Liver (tissue), 3 donors: ENCODE data around the gene FZD1.

ENCODE experiments used
- EGR1 ChIP-seq, 2 donors: IDR thresholded peaks; 2 replicates each; pipeline ENCODE4 v1.6.1; 2016 to 2018; ENCODE audit warnings: antibody characterized with exemption in 2 of 2, low read depth in 2 of 2
- HNF4A ChIP-seq, 2 donors: conservative IDR thresholded peaks; 2 replicates each; pipeline ENCODE4 v1.6.1; 2016; ENCODE audit warnings: antibody characterized with exemption in 2 of 2, mild to moderate bottlenecking in 2 of 2
- JUND ChIP-seq, 2 donors: IDR thresholded peaks; 2 replicates each; pipeline ENCODE4 v1.6.1; 2016; ENCODE audit warnings: antibody characterized with exemption in 2 of 2
- RAD21 ChIP-seq, 2 donors: IDR thresholded peaks; 2 replicates each; pipeline ENCODE4 v1.6.1; 2016; ENCODE audit warnings: antibody characterized with exemption in 2 of 2, mild to moderate bottlenecking in 2 of 2
- SP1 ChIP-seq: IDR thresholded peaks from 2 replicates; pipeline ENCODE4 v1.6.1; 2018; ENCODE audit warnings: antibody characterized with exemption, mild to moderate bottlenecking
- YY1 ChIP-seq: IDR thresholded peaks from 2 replicates; pipeline ENCODE4 v1.6.1; 2016; ENCODE audit warnings: antibody characterized with exemption, mild to moderate bottlenecking
- TF ChIP-seq, protein P1 (sequence below): fragments of 150-350 bp; IDR thresholded peaks from 2 replicates; pipeline ENCODE4 v1.5.1; 2017; ENCODE audit warnings: improper control_type of control experiment, low read depth, low read length; ENCODE audit not compliant: missing input control
- TF ChIP-seq, protein P2 (sequence below): IDR thresholded peaks from 2 replicates; pipeline ENCODE4 v1.6.1; 2016; ENCODE audit warnings: antibody characterized with exemption
- TF ChIP-seq, protein P3 (sequence below): IDR thresholded peaks from 2 replicates; pipeline ENCODE4 v1.6.1; 2016; ENCODE audit warnings: antibody characterized with exemption, mild to moderate bottlenecking
- donor health status: healthy.
- donor health status: healthy.

DNA sequence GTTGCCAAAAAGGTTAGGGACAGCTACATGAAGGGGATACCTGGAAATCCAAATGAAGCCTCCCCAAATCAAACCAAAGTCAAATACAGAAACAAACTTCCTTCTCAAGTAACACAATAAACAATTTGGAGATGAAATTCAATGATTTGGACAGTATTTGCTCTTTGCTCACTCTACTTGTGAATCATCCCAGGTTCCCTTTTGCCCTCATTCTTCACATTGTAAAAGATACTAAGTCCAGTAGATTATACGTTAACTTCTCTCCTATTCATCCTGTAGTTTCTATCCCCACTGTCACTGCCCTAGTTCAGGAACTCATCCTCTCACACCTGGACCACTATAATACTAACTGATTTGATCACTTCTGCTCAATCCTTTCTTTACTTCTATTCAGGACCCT lies 28.3 kb downstream of the FZD1 start:
- TF ChIP-seq, protein P1, sequence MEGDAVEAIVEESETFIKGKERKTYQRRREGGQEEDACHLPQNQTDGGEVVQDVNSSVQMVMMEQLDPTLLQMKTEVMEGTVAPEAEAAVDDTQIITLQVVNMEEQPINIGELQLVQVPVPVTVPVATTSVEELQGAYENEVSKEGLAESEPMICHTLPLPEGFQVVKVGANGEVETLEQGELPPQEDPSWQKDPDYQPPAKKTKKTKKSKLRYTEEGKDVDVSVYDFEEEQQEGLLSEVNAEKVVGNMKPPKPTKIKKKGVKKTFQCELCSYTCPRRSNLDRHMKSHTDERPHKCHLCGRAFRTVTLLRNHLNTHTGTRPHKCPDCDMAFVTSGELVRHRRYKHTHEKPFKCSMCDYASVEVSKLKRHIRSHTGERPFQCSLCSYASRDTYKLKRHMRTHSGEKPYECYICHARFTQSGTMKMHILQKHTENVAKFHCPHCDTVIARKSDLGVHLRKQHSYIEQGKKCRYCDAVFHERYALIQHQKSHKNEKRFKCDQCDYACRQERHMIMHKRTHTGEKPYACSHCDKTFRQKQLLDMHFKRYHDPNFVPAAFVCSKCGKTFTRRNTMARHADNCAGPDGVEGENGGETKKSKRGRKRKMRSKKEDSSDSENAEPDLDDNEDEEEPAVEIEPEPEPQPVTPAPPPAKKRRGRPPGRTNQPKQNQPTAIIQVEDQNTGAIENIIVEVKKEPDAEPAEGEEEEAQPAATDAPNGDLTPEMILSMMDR = no peak
- TF ChIP-seq, protein P2, sequence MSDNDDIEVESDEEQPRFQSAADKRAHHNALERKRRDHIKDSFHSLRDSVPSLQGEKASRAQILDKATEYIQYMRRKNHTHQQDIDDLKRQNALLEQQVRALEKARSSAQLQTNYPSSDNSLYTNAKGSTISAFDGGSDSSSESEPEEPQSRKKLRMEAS = no peak
- TF ChIP-seq SP1 (no peak), HNF4A (conservative IDR thresholded peaks at IDR 0.05) (no peak), JUND (IDR thresholded peaks at IDR 0.05) (no peak), RAD21 (IDR thresholded peaks at IDR 0.05) (no peak), YY1 (no peak), EGR1 (IDR thresholded peaks at IDR 0.05; ENCODE audit: low read depth in 2 of 2) (no peak)
- TF ChIP-seq, protein P3, sequence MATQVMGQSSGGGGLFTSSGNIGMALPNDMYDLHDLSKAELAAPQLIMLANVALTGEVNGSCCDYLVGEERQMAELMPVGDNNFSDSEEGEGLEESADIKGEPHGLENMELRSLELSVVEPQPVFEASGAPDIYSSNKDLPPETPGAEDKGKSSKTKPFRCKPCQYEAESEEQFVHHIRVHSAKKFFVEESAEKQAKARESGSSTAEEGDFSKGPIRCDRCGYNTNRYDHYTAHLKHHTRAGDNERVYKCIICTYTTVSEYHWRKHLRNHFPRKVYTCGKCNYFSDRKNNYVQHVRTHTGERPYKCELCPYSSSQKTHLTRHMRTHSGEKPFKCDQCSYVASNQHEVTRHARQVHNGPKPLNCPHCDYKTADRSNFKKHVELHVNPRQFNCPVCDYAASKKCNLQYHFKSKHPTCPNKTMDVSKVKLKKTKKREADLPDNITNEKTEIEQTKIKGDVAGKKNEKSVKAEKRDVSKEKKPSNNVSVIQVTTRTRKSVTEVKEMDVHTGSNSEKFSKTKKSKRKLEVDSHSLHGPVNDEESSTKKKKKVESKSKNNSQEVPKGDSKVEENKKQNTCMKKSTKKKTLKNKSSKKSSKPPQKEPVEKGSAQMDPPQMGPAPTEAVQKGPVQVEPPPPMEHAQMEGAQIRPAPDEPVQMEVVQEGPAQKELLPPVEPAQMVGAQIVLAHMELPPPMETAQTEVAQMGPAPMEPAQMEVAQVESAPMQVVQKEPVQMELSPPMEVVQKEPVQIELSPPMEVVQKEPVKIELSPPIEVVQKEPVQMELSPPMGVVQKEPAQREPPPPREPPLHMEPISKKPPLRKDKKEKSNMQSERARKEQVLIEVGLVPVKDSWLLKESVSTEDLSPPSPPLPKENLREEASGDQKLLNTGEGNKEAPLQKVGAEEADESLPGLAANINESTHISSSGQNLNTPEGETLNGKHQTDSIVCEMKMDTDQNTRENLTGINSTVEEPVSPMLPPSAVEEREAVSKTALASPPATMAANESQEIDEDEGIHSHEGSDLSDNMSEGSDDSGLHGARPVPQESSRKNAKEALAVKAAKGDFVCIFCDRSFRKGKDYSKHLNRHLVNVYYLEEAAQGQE = no peak
